Raji (cell line): ENCODE results near the gene CRTAP.

Experiments
- POLR2A ChIP-seq: IDR thresholded peaks from 2 replicates; pipeline ENCODE4 v1.6.1; 2011; ENCODE audit warnings: low read depth, low read length, control low read depth; ENCODE audit not compliant: insufficient read depth

CRTAP gene

GRCh38 chr3:33093847-33094246 is 20.0 kb upstream of the CRTAP start:
- no peak for TF ChIP-seq POLR2A

- TF ChIP-seq POLR2A: no peak
Observed at GRCh38 chr3:33095436-33095835, 18.4 kb upstream of the CRTAP start.

GRCh38 chr3:33096093-33096868 is 17.5 kb upstream of the CRTAP start:
- TF ChIP-seq POLR2A: no peak

- no peak for TF ChIP-seq POLR2A
Observed at GRCh38 chr3:33099109-33099645, 14.6 kb upstream of the CRTAP start.

DNA sequence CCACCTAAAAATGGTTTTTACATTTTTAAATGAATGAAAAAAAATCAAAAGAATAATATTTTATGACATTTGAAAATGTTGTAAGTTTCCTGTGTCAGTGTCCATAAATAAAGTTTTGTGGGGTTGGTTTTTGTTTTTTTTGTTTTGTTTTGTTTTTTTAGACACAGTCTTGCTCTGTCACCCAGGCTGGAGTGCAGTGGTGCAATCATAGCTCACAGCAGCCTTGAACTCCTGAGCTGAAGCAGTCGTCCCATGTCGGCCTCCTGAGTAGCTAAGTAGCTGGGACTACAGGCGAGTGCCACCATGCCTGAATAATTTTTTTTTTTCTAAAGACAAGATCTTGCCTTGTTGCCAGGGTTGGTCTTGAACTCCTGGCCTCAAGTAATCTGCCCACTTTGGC is 14.1 kb upstream of the CRTAP start:
- TF ChIP-seq POLR2A: no peak

DNA sequence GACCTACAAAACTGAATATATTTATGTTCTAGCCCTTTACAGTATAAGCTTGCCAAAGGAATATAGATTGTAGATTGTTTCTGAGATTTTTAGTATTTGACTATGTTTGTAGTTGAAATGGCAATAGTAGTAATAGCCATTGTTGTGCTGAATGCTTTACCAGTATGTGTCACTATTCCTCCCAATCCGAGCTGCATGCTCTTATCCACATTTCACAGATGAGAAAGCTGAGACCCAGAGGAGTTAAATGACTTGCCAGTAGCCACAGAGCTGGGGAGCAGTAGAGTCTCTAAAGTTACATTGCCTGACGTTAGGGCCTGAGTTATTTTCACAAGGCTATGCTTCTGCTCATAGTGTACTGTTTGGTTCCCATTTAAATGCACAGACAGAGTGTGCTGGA is 13.6 kb upstream of the CRTAP start:
- no peak for TF ChIP-seq POLR2A

DNA sequence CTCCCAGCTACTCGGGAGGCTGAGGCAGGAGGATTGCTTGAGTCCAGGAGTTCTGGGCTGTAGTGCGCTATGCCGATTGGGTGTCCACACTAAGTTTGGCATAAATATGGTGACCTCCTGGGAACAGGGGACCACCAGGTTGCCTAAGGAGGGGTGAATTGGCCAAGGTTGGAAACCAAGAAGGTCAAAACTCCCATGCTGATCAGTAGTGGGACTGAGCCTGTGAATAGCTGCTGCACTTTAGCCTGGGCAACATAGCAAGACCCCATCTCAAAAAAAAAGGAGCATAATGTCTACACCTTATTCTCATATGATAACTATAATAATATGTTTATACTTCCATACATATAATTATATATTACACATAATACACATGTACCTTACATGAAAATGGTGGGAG is 10.8 kb upstream of the CRTAP start:
- no peak for TF ChIP-seq POLR2A

- TF ChIP-seq POLR2A: no peak
Observed at GRCh38 chr3:33103480-33103879, 10.3 kb upstream of the CRTAP start.

GRCh38 chr3:33104803-33105202 is 9.0 kb upstream of the CRTAP start:
- no peak for TF ChIP-seq POLR2A

GRCh38 chr3:33105341-33105948 is 8.4 kb upstream of the CRTAP start:
- TF ChIP-seq POLR2A: no peak

GRCh38 chr3:33111581-33111980 is 2.2 kb upstream of the CRTAP start:
- TF ChIP-seq POLR2A: no peak

- no peak for TF ChIP-seq POLR2A
Observed at GRCh38 chr3:33114622-33115023, 809 bp downstream of the CRTAP start.

DNA sequence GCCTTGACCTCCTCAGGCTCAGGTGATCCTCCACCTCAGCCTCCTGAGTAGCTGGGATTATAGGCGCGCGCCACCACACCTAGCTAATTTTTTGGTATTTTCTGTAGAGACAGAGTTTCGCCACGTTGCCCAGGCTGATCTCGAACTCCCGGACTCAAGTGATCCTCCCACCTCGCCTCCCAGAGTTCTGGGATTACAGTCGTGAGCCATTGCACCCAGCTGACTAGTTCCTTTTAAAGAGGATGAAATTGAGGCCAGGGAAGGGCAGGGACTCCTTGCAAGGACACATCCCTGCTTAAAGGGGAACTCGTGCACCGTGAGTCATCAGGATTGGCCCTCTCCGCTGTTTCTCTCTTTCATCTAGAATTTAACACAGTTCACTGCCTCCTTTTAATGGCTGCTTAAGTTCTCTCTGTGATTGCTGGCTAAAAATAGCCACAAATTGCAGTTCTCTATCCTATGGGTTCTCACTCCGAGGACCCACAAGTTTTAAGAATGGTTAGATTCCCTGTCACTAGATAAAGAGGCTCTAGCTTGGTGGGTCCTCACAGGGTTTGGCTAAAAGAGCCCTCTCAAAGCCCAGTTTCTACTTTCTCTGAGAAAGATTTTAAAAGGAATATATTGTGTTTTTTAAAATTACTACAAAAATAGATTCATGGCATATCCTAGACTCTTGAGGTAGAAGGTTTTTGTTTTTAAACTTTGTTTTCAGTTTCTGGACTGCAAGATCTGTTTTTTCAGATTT is 1.4 kb downstream of the CRTAP start:
- no peak for TF ChIP-seq POLR2A

- no peak for TF ChIP-seq POLR2A
Observed at GRCh38 chr3:33117461-33117860, 3.6 kb downstream of the CRTAP start.

- no peak for TF ChIP-seq POLR2A
Observed at GRCh38 chr3:33119891-33120290, 6.1 kb downstream of the CRTAP start.

- TF ChIP-seq POLR2A: no peak
Observed at GRCh38 chr3:33122991-33123390, 9.2 kb downstream of the CRTAP start.
